AG10803 (cell line): ENCODE data around the gene TM2D3.

ENCODE experiments used
- DNase-seq: peaks from one replicate; pipeline ENCODE4 v3.0.0; 2010; ENCODE audit warnings: low read depth
- H3K4me3 ChIP-seq: 2 replicates; pipeline ENCODE4 v1.5.1; 2011; ENCODE audit warnings: mild to moderate bottlenecking, low read length, control low read depth
- CTCF ChIP-seq: conservative IDR thresholded peaks from 2 replicates; pipeline ENCODE4 v1.5.1; 2011; ENCODE audit warnings: mild to moderate bottlenecking, low read length, control low read depth, inconsistent platforms

The TM2D3 gene

GRCh38 chr15:101617390-101617965 lies 34.7 kb downstream of the TM2D3 start:
- no peak for TF ChIP-seq CTCF
- DNase-seq = no peak
- no peak overlapping the region for H3K4me3 ChIP-seq

- peak; percentile 78 for DNase-seq
- peak overlapping the region; percentile 33; the same call in 1 of the 2 replicates for H3K4me3 ChIP-seq
Measured at GRCh38 chr15:101615986-101616848, 36.0 kb downstream of the TM2D3 start.

DNA sequence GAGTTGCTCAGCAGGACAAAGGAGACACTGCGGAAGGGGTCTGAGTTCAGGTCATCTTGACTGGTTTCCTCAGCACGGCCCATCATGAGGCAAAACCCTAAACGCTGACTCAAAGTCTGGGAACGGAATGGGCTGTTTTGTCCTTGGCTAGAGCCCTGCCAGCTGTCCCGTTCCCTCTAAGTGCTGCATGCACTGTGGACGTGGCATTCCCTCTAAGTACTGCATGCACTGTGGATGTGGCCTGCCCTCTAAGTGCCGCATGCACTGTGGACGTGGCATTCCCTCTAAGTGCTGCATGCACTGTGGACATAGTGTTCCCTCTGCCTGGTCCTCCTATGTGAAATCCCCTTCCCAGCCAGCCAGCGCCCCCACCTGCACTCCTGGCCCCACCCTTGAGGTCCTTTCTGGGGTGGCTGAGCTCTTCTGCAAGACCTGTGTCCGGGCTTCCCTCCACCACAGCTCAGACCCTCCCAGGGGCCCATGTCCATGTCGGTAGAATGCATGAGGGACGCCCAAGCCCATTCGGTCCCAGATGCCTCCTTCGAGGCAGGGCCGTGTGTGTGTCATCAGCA lies 36.7 kb downstream of the TM2D3 start:
- DNase-seq = peak; percentile 68
- H3K4me3 ChIP-seq = no peak overlapping the region
- no peak for TF ChIP-seq CTCF

More at GRCh38 chr15:101615986-101616848, 36.0 kb downstream of the TM2D3 start:
- no peak for TF ChIP-seq CTCF

DNA sequence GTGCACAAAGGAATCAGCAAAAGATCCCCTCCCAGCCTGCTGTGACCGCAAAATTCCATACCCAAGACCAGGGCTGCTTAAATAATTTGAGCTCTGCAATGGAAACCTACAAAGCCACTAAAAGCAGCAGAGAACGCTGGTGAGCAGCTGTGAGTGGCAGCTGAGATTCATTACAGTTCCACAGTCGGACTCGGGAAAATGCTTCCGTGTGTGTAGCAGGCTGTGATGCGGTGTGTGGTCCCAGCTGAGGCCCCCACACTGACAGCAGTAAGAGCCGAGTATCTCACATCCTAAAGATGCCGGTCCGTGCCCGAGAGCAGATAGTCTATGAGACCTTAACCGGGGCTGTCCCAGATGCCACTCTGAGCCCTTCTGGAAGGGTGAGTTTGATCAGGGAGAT lies 37.4 kb downstream of the TM2D3 start:
- no peak overlapping the region for H3K4me3 ChIP-seq
- DNase-seq = no peak
- TF ChIP-seq CTCF = no peak

- H3K4me3 ChIP-seq = no peak overlapping the region
- no peak for DNase-seq
- TF ChIP-seq CTCF = no peak
Measured at GRCh38 chr15:101614001-101614585, 38.1 kb downstream of the TM2D3 start.

DNA sequence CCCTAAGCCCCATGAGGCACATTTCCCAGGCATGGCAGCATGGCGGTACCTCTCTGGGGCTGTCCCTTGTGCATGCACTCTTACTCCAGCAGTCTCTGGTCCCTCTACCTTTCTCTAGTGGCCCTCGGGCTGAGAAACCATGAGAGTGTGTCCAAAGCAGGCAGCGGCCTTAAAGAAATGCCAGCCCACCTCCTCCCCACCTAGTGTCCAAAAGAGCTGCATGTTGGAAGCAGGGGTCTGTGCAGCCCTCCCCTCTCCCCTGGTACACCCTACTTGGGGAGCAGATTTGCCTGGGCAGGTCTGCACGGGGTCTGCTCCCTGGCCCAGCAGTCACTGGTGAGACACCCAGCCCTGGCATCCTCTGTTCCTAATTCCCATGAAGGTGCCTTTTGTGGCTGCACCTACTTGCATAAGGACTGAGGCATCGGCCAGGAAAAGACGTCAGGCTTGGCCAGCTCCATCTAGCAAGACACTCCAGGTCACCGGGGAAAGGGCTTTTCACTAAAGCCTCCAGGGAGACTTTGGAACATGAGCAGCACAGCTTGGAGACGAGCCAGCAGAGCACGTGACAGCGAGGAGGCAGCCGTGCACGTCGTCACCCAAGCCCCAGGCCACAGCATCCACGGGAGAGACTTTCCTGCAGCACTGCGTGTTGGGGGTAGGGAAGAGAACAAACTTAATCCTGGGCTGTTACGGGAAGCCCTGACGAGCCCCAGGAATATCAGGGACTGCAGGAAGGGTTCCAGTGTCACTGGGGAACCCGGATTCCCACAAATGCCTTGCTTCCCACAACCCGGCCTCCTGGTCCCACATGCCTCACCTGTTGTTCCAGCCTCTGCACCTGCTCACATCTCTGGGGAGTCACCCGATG lies 38.8 kb downstream of the TM2D3 start:
- H3K4me3 ChIP-seq = no peak overlapping the region
- TF ChIP-seq CTCF = no peak
- no peak for DNase-seq
